G401.6 (cell line): ENCODE data around the gene C5AR2.
"Not testable (repeated sequence)": the region's sequence is repeated elsewhere in the genome, so short reads cannot be mapped to it uniquely, and the experiment has no call there.

ENCODE experiments used
- FAIRE-seq: peaks from 2 replicates; lab custom pipeline; 2012; peaks lifted over from hg19 to GRCh38; lab: Jason Lieb, UNC

Gene C5AR2

DNA sequence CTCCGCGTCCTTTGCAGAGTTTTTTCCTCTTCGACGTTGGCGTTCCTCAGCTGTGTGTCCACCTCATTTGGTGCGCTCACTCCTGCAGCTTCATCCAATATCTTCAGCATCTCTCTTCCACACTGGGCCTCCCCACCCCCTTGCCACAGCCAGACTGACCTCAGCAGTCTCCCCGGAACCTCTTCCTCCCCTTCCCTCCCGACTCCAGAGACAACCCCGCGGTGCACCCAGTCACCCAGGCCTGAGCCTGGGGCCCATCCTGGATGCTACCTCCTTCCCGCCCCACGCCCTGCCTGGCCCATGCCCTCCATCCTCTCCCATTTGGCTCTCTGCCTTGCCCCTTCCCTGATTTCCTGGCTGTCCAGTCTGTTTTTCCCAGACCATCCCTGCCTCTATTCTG, 8.1 kb upstream of the C5AR2 start:
- no peak for FAIRE-seq

DNA sequence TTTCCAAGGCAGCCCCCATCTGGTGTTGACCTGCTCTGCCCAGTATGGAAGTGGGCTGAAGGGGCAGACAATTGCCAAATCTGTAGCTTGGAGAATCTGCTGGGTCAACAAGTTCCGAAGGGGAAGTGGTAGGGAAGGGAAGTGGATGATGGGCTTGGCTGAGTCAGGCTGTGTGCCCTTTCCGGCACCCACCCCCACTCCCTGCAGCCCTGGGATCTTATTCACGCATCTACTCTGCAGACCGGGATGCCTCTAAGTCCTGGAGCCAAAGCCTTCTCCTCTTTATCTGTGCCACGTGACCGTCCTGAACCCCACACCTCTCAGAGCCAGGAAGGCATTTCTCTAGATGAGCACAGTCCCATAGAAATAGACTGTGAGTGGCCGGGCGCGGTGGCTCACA, 7.5 kb upstream of the C5AR2 start:
- no peak for FAIRE-seq

DNA sequence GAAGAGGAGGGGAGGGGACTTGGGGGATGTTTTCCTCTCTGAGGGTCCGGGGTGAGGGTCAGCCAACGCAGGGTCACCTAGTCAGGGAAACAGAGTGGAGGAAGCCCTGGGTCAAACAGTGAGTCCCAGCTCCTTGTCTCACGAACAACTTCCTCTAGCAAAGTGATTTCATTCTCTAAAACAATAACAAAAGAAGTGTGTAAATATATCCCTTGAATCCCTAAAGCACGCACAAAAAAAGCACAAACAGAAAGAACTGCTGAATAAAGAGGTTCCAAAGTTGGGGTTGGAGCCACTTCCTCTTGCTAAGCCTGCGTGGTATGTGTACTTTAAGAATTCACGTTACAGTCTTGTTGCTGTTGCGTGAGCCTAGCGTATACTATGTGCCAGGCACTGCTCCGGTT, 1.5 kb upstream of the C5AR2 start:
- FAIRE-seq = no peak

DNA sequence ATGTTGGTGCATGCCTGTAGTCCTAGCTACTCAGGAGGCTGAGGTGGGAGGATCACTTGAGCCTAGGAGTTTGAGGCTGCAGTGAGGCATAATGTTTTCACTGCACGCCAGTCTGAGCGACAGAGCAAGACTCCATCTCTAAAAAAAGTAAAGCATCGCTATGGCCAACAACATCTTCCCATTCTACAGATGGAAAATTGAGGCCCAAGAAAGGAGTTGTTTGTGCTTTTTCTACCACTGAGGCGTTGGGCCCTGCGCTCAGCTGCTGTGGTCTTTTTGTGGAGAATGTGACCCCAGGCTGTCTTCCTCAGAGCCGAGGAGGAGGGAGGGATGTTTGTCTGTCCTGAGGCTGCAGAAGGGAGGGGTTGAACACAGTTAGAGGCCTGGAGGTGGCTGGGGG, 485 bp upstream of the C5AR2 start:
- no peak for FAIRE-seq

DNA sequence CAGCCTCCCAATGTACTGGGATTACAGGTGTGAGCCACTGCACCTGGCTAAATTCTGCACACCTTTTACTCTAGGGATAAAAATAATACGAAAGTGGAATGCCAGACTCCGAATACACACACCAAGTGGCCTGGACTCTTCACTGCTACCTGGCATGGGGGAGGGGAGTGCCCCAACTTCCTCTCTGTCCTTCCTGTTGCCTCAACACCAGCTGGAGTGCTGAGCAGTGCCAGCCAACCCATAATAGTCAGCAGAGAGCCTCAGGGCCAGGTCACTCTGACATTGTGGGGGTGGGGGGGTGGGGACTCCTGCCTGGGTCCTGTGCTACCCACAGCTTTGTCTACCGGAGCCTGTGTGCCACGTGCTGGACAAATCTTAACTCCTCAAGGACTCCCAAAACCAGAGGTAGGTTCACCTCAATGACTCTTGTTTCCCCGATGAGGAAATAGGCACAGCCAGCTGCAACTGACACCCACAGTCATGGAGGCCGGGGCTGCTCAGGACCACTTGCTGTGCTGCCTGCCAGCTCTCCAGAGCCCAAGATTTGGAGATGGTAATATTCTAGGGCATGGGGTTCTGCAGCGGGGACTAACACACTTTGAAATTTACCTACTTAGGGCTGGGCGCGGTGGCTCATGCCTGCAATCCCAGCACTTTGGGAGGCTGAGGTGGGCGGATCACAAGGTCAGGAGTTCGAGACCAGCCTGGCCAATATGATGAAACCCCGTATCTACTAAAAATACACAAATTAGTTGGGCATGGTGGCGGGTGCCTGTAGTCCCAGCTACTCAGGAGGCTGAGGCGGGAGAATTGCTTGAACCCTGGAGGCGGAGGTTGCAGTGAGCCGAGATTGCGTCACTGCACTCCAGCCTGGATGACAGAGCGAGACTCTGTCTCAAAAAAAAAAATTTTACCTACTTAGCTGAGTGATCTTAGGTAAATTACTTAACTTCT, 5.1 kb downstream of the C5AR2 start:
- not testable (repeated sequence) for FAIRE-seq

DNA sequence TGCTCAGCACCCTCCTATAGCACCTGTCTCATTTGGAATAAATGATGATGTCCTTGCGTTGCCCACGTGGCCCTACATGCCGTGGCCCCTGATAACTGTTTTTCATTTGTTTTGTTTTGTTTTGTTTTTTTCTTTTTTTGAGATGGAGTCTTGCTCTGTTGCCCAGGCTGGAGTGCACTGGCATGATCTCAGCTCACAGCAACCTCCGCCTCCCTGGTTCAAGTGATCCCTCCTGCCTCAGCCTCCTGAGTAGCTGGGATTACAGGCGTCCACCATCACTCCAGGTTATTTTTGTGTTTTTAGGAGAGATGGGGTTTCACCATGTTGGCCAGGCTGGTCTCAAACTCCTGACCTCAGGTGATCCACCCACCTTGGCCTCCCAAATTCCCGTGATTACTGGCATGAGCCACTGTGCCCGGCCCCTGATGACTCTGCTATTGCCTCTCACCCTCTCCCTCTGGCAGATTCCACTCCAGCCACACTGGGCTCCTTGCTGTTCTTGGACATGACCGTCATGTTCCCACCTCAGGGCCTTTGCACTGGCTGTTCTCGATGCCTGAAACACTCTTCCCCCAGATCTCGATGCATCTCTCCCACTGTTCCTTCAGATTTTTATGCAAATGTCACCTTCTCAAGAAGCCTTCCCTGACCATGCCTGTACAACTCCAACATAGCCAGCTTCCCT, 7.4 kb downstream of the C5AR2 start:
- no peak for FAIRE-seq

DNA sequence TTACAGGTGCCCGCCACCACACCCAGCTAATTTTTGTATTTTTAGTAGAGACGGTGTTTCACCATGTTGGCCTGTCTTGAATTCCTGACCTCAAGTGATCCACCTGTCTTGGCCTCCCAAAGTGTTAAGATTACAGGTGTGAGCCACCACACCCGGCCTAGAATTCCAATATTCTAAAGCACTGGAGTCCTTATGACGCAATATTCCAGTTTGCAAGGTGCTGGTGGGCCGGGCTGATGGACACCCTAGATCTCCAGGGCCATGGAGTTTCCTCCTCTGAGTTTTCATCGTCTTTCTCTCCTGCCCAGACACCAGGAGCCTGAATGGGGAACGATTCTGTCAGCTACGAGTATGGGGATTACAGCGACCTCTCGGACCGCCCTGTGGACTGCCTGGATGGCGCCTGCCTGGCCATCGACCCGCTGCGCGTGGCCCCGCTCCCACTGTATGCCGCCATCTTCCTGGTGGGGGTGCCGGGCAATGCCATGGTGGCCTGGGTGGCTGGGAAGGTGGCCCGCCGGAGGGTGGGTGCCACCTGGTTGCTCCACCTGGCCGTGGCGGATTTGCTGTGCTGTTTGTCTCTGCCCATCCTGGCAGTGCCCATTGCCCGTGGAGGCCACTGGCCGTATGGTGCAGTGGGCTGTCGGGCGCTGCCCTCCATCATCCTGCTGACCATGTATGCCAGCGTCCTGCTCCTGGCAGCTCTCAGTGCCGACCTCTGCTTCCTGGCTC, 8.7 kb downstream of the C5AR2 start:
- FAIRE-seq = no peak

DNA sequence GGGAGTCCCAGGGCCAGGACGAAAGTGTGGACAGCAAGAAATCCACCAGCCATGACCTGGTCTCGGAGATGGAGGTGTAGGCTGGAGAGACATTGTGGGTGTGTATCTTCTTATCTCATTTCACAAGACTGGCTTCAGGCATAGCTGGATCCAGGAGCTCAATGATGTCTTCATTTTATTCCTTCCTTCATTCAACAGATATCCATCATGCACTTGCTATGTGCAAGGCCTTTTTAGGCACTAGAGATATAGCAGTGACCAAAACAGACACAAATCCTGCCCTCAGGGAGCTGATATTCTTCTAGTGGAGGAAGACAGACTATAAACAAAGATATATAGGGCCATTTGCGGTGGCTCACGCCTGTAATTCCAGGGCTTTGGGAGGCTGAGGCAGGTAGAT, 9.8 kb downstream of the C5AR2 start:
- no peak for FAIRE-seq

DNA sequence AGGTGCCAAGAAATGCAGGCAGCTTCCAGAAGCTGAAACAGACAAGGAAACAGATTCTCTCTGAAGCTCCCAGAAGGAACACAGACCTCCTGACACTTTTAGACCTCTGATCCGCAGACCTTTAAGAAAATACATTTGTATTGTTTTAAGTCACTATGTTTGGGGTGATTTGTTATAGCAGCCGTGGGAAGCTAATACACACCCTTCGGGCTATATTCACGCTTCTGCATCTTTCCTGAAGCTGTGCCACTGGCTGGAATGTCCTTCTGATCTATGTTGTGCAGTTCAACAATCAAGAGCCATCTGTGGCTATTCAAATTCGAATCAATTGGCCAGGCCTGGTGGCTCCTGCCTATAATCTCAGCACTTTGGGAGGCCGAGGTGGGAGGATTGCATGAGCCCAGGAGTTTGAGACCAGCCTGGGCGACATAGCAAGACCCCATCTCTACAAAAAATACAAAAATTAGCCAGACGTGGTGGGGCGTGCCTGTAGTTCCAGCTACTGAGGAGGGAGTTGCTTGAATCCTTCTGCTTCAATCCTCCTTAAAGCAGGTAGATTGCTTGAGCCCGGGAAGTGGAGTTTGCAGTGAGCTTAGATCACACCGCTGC, 11.3 kb downstream of the C5AR2 start:
- FAIRE-seq = no peak

DNA sequence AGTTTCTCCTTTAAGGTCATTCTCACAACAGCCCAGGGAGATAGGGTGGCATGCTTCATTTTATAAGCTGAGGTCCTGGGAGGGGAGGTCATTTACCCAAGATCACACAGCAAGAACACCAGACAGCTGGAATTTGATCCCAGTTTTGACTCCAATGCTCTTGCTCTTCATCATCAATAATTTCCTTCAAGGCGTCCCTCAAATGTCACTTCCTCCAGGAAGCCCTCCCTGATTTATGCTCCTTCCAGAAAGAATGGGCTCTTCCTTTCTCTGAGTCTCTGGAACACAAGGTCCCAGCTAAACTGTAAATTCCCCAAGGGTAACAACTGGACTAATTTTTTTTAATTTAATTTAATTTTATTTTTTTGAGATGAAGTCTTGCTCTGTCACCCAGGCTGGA, 12.4 kb downstream of the C5AR2 start:
- no peak for FAIRE-seq

DNA sequence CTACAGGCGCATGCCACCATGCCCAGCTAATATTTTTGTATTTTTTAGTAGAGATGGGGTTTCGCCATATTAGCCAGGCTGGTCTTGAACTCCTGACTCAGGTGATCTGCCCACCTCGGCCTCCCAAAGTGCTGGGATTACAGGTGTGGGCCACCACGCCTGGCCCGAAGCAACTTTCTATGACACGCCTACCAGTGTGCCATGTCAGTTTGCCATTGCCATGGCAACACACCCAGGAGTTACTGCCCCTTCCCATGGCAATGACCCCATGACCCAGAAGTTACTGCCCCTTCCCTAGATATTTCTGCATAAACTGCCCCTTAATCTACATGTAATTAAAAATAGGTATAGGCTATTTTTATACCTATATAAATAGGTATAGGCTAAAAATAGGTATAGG, 14.0 kb downstream of the C5AR2 start:
- not testable (repeated sequence) for FAIRE-seq

DNA sequence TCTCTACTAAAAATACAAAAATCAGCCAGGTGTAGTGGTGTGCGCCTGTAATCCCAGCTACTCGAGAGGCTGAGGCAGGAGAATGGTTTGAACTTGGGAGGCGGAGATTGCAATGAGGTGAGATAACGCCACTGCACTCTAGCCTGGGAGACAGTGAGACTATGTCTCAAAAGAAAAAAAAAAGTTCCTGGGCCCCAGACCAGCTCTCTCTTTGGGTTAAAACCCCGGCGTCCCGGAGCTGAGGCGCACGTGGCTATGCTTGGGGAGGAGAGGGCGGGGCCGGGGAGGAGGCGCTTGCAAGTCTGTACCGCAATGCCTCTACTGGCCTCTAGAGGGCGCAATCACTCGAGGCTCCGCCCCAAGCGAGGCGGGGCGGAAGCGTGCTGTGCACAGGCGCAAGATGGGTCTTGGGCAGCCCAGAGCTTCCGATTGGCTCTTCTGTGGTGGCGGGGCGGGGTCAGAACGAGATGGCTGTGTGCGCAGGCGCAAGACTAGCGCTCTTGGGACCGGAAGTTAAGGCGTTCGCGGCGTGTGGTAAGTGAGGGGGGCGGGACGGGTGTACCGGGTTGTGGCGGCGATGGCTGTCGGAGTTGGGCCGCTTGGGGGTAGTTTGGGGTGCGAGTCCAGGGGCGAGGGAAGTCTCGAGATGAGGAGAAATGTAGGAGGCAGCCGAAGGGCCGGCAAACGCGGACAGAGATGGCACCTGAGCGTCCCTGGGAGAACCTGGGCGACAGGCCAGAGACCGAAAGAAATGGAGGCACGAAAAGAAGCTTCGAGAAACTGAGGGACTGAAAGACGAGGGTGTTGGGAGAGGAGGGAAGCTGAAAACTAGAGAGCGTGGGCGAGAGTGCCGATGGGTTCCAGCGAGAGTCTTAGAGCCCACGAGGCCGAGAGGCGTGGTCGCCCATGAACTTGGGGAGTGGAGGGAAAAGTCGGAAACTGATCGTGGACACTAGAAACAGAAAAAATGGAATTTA, 17.1 kb downstream of the C5AR2 start, which contains the start of gene DHX34:
Gene DHX34 (plus strand): TSS at position 497 of the 977 bp plus-strand sequence. CDS start 3,716 bp downstream, outside the sequence.
- peak; percentile 98 for FAIRE-seq

DNA sequence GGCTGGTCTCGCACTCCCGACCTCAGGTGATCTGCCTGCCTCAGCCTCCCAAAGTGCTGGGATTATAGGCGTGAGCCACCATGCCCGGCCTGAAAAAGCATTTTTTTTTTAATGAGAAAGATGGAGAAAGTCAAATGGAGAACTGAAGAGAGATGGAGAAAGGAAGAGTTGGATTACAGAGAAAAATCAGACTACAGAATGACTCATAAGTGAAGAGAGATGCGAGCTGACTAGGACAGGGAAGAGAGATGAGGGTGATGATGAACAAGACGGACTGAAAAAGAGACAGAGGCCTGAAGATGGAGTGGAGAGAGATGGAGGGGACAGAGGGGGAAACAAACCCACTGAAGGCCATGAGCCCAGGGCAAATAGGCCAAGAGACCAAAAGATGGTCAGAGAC, 18.7 kb downstream of the C5AR2 start:
- FAIRE-seq = no peak

DNA sequence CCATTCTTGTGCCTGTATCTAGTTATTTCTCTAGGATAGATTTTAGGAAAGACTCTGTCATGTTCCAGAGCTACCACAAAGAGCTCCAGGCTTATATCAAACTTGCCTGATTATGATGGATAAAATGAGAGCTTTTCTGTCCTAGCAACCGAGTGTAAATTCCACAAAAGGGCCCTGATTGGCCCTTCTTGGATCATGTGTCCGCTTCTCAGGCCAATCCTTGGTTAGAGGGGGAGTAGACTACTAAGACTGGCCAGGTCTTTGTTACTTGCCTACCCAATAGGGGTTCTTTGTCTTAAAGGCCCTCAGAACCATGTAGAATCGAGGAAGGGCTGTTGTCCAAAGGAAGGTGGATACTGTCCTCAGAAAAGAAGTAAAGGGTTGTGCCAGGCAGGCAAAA, 19.6 kb downstream of the C5AR2 start:
- FAIRE-seq = peak; percentile 50

DNA sequence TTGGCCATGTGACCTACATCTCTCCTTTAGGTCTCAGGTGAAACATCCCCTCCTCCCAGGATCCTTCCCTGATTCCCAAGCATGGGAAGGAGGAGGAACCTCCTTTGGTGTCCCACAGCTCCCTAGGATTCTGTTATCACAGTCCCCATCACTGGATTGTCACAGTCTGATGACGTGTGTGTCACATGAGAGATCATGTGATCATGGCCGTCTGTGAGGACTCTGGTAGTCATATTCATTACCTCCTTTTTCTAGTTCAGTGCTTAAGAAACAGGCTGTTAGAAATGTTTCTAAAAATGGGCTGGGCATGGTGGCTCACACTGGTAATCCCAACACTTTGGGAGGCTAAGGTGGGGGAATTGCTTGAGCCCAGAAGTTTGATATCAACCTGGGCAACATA, 20.1 kb downstream of the C5AR2 start:
- FAIRE-seq = no peak

DNA sequence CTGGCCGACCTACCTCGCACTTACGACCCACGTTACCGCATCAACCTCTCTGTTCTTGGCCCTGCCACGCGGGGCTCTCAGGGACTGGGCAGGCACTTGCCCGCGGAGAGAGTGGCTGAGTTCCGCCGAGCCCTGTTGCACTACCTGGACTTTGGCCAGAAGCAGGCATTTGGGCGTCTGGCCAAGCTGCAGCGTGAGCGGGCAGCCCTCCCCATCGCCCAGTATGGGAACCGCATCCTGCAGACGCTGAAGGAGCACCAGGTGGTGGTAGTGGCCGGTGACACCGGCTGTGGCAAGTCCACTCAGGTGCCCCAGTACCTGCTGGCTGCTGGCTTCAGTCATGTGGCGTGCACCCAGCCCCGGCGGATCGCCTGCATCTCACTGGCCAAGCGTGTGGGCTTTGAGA, 21.3 kb downstream of the C5AR2 start:
- FAIRE-seq = no peak

DNA sequence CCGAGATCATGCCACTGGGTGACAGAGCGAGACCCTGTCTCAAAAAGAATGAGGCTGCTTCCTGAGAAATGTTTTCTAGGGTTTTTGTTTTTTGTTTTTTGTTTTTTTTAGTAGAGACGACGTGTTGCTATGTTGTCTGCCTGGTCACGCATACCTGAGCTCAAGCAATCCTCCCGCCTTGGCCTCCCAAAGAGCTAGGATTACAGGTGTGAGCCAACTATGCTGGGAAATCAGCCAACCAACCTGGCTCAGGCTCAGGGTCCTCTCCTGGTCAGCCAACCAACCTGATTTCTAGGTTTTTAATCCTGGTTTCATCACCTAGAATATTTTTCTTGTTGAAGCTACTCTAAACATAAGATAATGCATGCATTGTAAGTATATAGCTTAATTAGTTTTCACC, 24.9 kb downstream of the C5AR2 start:
- FAIRE-seq = no peak

DNA sequence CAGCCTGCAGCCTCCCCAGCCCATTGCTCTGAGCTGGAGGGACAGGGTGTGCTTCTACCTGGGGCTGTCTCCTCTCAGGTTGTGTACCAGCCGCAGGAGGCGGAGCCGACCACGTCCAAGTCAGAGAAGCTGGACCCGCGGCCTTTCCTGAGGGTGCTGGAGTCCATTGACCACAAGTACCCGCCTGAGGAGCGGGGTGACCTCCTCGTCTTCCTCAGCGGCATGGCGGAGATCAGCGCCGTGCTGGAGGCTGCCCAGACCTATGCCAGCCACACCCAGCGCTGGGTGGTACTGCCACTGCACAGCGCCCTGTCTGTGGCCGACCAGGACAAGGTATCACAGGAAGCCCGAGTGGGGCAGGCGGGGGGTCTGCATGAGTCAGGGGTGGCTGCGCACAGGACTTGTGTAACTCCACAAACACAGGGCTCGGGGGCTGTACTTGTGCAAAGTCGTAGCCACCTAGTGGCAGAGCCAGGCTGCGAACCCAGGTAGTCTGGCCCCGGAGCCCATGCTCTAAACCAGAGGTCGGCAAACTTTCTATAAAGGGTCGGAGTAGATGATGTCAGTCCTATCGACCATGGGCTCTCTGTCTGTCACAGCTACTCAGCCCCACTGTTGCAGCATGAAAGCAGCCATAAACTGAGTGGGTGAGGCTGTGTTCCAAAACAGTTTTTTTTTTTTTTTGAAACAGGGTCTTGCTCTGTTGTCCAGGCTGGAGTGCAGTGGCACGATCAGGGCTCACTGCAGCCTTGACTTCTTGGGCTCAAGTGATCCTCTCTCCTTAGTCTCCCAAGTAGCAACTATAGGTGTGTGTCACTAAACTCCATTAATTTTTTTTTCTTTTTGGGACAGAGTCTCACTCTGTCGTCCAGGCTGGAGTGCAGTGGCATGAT, 26.1 kb downstream of the C5AR2 start:
- no peak for FAIRE-seq

DNA sequence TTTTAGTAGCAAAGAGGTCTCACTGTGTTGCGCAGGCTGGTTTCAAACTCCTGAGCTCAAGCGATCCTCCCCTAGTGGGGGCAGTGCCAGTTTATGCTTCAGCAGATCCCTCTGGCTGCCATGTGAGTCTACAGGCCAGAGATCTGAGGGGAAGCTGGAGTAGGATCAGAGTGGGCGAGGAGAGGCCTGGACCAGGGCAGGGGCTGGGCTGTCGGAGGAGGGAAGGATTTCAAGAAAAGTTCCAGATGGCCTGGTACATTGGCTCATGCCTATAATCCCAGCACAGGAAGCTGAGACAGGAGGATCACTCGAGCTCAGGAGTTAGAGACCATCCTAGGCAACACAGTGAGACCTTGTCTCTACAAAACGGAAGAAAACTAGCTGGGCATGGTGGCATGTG, 27.0 kb downstream of the C5AR2 start:
- FAIRE-seq = no peak

DNA sequence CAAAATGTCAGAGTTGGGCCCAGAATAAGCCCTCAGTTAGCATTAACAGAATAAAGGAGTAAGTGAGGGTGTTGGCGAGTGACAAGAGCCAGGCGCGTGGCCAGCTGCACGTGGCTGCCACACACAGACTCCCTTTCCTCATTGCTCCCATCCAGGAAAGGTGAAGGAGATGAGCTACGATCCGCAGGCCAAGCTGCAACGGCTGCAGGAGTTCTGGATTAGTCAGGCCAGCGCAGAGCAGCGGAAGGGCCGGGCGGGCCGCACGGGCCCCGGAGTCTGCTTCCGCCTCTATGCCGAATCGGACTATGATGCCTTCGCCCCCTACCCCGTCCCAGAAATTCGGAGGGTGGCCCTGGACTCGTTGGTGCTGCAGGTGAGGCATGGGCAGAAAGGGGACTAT, 30.3 kb downstream of the C5AR2 start:
- FAIRE-seq = no peak
